ENCODE data around the gene PHEX.

PHEX gene

DNA sequence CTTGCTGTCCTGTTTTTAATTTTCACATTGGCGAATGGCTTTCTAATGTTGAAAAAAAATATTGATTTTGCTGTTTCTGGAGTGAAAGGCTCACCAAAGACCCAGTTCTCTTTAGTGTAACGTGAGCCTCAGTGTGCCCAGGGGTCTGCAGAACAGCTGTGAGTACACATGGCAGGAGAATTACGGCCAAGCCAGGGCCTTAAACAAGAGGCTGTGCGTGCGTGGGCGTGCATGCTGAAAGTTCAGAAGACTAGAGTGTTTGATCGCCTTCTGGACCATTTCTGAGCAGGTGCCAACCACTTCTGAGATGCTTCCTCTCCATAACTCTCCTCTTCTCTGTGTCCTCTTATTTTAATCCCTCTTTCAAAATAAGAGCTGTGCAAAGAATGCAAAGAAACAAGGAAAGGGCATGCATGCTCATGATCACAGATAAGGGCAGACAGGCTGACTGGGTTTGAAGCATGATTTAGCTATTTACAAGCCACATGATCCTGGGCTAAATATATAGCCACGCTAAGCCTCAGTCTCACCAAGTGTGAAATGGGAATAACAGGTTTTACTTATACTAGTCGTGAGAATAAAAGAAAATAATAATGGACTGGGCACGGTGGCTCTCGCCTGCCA lies 9.9 kb downstream of the PHEX start:
- no peak for DNase-seq (ENCODE audit: low spot score)

DNA sequence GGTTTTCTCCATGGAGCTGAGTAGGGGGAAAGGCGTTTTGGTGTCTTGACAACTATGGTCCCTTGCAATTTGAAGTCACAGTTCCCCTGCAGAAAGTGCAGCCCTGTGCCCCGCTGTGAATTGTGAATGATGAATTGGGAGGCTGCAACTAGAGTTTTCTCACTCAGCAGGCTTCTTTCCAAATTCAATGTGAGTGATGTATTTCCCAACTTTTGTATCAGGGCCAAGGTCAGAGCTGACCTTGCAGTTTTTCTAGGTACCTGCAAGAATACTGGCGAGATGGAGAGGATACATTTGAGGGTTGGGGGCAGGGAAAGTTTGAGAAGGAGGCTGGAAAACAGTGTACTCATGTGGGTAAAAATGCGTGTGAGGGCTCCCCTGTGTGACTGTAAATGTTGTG lies 11.7 kb downstream of the PHEX start:
- DNase-seq (ENCODE audit: low spot score): no peak

DNA sequence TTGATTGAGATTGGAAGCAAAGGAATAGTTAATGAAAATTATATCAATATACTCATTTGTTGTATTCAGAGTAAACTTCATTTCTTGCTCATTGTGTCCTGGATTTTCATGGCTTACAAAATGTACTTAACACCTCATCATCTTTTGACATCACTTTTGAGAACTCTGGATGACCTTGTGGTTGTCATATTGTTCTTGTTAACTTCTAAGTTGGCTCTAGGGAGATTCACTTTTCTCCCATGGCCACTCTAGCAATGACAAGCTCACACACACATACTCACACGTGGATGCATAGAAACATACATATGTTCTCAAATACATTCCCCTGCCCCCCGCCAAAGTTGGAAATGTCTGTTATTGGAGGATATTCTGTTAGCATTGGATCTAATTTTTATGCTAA lies 15.3 kb downstream of the PHEX start:
- no peak for DNase-seq (ENCODE audit: low spot score)

DNA sequence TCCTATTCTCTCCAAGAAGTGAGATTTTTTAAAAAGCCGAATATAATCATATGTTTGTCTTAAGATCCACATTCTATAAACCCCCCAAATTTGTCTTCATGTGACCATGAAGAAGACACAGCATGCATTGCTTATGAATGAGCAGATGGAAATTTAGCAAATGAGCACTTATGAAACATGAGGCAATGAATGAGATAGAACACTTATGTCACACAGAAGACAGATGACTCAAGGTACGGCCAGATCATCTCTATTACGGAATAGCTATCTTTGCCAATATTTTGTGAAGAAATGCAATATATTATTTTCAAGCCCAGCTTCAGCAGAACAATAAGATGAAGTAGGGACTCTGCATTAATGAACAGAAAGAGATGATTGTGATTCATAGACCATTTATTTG lies 21.4 kb downstream of the PHEX start:
- no peak for DNase-seq (ENCODE audit: low spot score)

DNA sequence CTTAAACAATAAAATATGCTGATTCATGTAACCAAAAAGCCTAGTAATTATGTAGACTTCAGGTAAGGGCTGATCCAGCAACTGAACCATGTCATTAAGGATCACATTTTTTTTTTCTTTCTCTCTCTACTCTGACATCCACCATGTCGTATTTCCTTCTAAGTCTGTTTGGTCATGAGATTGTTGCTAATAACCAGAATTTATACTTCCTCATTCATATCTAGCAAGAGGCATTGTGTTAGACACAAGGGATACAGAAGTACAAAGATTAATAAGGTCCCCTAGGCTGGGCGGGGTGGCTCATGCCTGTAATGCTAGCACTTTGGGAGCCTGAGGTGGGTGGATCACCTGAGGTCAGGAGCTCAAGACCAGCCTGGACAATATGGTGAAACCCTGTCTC lies 24.1 kb downstream of the PHEX start:
- no peak for DNase-seq (ENCODE audit: low spot score)

DNA sequence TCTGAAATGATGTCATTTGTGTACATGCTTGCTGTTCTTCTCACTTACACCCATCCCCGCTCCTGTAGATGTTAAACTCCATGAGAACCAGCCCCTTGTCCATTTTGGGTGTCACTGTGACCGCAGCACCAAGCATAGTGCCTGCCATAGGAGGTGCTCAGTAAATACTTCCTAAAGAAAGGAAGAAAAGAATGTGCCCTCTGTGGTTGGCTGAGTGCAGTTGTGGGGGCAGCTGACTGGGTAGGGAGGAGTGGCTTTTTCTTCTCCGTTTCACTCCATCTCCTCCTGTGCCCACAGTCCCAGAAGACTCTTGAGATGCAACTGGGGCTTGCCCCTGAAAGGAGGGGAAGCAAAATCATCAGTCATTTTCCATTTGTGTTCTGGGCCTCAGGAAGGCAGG lies 25.5 kb downstream of the PHEX start:
- no peak for DNase-seq (ENCODE audit: low spot score)

DNA sequence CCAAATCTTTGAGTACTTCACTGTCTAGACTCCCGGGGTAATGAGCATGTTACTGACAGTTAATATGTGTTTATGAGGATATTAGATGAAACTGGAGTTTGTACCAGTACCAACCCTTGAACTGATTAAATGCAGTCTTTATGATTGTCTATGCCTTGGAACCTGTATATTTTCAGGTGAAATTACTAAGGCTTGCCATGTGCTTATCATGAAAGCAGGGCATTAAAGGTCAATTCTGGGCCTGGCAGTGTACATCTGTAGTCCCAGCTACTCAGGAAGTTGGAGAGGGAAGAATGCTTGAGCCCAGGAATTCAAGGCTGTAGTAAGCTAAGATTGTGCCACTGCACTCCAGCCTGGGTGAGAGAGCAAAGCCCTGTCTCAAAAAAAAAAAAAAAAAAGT lies 27.6 kb downstream of the PHEX start:
- no peak for DNase-seq (ENCODE audit: low spot score)

DNA sequence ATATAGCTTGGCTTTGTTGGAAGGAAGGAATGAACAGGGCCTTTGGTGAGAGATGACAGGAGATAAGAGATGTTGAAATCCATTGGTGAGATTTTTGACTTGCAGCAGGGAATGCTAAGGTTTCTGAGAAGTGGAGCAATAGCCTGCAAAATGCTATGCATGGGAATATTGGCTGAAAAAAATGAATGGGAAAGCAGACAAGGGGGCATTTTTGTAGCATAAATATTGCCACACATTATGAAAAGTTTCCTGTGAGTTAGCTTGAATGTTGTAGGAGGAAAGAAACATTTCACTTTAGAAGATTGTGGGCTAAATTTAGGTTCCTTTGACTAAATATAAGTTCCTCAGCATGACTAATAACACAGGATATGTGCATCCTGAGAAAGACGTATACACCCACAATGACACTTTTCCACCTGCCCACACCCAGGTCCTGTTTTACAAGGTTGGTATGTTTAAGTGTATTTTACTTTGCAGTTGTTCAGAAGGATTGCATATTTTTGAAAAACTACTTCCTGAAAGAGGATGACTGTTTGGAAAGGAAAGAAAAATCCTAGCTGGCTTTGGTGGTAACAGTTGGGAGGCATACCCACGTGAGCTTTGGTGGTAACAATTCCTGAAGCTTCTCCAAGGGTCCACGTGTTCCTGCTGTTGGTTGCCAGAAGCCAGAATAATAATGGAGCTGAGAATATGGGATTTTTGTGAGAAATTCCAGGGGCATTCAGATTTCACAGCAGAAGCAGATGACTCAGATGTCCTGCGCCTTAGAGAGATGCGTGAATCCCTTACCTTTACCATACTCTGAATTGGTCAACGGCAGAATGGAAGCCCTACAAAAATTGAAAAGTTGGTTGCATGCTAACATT lies 28.5 kb downstream of the PHEX start:
- peak; percentile 47 for DNase-seq (ENCODE audit: low spot score)

DNA sequence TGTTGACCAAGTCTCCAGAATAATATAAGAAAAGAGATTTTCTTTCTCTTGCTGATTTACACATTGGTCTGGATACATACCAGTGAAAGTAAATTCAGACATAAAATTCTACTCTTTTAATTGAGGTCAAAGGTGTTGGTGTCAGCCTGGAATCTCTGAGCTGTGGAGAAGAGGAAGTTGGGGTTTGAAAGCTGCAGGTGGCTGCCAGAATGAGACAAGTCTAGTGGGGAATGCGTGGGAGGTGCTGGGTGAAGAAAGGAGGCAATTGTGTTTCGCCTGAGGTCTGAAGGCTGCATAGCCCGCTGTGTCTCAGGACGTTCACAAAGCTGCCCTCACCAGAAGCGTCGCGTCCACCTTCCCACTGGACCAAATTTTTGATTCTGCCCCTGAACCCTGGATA lies 31.2 kb downstream of the PHEX start:
- DNase-seq (ENCODE audit: low spot score): peak; percentile 33

DNA sequence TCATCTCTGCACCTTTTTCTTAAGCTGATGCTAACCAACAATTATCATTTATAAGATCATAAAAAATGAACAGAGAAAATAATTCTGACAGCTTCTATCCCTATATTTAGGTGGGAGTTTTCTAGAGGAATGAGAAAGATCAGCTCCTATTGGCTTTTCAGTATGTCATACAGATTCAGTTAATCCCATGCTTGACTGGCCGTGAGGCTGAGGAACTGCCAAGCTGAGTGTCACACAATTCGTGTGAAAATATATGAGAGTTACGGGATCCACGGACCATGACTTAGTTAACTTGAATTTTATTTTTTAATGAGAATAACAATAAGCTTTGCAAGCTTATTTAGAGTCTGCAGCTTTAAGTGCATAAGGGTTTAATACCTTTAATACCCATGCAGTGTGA lies 37.5 kb downstream of the PHEX start:
- DNase-seq (ENCODE audit: low spot score): no peak

DNA sequence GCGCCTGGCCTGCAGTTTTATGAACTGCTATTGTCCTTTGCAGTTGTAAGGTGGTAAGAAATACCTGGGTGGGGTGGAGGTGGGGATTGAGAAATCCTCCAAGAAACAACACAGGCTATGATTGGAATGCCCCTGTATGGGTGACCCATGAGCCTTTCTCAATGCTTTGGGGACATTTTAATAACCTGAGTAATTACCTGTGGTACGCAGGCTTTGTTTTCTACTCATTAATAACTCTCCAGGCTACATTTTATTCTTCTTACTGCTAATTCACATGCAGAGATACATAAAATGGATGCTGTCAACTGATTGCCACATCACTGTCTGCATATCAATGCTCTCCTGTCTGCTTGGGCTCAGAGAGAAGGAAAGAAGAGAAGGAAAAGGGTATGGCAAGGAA lies 41.8 kb downstream of the PHEX start:
- no peak for DNase-seq (ENCODE audit: low spot score)

DNA sequence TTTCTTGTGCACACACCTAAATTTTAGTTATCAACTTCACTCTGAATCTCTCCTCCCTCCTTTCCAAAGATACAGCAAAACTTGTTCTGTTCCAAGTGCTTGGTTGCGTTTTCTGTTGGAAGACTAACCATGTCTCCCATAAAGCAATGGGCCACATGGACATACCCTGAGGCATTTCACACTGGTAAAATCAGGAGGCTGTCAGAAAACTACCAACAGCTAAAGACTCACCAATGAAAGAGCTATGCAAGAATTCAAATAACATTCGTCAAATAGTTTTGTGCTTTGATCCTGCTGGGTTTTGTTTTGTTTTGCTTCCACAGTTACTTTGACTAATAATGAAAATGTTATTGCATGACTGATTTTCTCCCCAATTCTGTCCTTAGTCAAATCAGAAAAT lies 46.0 kb downstream of the PHEX start:
- no peak for DNase-seq (ENCODE audit: low spot score)

DNA sequence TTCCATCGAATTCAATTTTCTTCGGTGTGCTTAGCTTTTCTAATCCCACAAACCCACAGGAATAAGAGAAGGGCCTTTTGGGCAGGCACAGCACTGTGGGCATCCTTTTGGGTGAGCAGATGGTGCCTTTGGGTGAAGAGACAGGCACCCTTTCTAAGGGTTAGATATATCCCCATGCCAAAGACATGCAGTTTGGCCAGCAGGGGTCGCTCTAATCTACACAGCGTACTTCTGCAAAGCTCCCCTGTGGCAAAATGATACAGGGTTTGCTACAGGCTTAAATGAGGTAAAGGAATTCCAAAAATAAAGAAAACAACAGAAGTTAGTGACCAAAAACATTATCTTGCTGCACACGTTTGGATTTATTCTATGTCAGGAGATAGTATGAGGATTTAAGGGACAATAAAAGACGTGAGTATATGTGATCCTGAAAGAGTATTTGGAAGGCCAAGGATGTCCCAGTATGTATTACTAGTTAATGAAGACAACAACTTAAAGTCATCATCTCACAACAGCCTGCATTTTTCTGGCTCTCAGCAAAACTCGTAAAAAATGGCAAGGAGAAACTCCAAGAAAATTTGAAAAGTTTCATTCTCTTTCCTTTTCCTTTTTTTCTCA lies 49.5 kb downstream of the PHEX start:
- DNase-seq (ENCODE audit: low spot score): peak; percentile 54

DNA sequence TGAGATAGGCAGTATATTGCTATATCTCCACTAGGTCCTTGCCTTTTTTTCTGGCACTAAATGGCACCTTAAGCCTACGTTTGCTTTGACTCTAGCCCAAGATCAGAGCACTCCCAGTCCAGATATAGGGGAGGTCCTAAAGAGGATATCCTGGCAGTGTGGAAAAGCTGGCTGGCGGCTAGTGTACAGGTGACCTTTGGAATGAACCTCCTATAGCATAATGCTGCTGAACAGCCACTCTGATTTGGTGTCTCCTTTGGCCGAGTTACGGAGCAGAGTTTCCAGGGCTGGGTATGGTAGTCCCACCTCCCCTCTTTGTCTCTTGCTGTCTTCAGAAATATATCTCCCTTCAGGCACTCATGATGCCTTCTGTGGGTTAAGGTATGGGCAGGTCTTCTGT lies 53.9 kb downstream of the PHEX start:
- no peak for DNase-seq (ENCODE audit: low spot score)

DNA sequence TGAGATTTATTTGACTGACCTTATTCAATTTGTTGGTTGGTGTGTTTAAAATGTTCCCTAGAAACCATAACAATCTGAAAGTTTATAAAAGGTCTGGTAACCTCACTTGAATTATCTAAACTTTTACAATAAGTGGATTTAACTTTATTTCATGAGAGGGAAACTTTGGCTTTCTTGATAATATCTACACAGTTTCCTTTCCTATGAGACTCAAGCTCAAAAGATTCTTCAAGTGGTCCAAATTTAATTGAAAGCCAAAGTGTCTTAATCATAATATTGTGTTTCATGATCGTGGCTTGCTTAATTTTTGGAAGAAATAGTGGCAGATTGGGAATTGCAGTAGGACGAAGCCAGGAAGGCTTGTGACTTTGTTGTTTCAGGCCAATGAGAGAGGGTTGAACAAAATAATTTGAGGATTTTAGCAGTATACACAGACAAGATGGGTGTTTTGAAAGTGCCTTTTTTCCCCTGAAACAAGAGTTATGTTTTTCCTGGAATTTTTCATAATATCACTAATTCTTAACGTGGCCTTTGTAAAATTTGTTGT lies 55.0 kb downstream of the PHEX start:
- DNase-seq (ENCODE audit: low spot score): no peak

DNA sequence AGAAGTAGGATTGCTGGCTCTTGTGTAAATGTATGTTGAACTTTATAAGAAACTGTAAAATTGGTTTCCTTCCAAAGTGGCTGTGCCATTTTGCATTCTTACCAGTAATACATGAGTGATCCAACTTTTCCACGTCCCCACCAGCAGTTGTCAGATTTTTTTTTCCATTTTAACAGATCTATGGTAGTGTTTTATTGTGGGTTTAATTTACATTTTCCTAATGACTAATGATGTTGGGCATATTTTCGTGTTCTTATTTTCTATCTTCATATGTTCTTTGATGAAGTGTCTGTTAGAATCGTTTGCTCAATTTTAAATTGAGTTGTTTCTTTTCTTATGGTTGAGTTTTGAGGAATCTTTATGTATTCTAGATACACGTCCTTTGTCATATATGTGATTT lies 56.2 kb downstream of the PHEX start:
- DNase-seq (ENCODE audit: low spot score): no peak

DNA sequence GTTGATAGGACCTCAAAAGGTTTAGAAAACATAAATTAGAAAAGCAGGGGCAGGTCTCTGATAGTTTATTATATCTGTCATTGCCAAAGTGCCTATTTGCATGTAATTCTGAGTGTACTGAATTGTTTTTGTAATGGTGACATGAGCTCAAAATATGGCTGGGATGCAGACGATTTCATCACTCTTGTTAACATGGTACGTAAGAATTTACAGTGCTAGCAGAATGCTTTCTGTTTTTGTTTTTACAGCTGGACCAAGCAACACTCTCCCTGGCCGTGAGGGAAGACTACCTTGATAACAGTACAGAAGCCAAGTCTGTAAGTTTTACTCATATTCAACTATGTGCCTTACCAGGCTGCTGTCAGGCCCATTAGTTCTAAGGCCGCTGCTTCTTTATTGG lies 58.1 kb downstream of the PHEX start:
- DNase-seq (ENCODE audit: low spot score): no peak

DNA sequence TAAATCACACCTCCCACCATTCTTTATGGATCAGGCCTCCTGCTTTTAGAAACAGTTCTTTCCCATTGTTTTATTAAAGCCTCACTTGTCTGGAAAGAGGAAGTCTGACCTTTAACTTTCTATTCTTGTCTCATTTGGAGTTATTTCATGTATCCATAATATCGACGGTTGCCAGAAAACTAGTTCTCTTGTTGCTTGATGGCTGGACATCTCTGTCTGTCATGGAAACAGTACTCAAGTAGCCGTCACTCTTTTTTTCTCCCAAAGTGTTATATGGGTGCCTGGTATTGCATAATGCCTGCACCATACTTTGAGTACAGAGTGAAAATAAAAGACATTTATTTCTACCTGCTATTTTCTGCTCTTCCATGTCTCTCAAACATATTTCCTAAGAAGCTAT lies 61.4 kb downstream of the PHEX start:
- DNase-seq (ENCODE audit: low spot score): no peak

DNA sequence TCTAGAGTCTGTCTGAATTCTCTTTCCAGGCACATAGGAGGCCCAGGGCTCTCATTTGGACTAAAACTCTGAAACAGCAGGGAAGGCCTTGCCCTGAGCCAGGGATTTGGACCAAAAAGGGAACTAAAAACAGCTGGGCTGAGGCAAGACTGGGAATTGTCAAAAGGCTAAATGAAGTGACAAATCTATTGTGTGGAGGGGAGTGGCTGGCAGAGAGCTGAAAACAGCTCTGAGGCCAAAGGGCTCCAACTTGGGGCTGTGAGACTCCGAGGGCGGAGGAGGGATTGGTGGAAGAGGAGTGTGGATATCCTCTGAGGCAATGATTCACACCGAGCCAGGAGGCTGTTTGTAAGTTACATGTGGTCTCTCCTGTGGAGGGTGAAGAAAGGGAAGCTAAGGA lies 63.2 kb downstream of the PHEX start:
- DNase-seq (ENCODE audit: low spot score): no peak

DNA sequence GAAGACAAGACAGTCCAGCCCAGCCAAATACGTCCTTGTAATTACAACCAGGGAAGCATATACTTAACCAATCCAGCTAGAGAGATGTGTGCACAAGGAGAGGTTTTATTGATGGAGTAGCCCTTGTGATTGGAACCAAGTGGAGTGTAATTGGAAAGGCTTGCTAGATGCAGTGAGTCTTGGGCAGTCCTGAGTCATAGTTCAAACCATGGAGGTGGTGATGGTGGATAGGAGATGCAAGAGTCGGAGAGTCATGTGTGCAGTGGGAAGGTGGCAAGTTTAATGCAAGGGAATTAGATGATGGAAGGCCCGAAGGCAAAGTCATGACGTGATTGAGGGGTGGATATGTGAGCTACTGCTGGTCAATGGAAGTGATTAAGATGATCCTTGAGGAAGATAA lies 63.7 kb downstream of the PHEX start:
- no peak for DNase-seq (ENCODE audit: low spot score)

DNA sequence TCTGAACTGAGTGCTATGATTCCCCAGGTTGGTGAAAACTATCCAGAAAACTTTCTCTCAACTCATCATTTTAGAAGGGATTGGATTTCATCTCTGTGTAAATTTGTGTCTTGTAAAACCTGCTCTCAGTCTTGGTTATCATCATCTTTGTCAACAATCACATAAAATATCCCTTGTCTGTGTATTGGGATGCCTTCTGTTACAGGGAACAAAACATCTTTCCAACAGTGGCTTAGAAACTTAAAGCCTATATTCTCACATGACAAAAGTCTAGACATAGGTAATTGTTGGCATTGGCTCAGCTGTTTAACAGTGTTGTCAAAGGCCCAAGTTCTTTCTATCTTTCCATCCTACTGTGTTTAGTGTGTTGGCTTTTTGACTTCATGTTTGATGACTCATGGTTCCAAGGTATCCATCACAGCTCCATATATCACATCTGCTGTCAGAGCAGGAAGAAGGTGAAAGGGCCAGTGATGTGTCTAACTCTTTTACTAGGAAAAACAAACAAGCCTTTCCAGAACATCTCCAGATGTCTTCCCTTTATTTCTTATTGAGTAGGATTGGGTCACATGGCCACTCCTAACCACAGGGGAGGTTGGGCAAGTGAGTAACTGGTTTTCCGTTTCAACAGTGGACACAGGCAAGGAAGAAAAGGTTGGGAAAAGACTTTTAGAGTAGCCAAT lies 65.0 kb downstream of the PHEX start:
- no peak for DNase-seq (ENCODE audit: low spot score)

DNA sequence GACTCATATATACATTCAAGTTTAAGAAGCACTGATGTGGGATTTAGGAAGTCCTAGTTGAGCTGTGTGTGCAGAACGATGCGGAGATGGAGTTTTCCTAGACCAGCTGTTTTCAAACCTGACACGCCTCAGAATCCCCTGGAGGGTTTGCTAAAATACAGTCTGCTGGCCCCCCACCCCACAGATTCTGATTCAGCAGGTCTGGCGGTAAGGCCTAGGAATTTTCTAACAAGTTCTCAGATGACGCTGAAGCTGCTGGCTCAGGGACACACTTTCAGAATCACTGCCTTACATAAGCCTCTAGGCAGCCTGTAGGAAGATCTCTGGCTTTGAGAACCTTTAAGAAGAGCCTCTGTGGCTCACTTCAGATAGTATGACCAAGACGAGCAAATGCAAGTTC lies 73.1 kb downstream of the PHEX start:
- DNase-seq (ENCODE audit: low spot score): no peak

DNA sequence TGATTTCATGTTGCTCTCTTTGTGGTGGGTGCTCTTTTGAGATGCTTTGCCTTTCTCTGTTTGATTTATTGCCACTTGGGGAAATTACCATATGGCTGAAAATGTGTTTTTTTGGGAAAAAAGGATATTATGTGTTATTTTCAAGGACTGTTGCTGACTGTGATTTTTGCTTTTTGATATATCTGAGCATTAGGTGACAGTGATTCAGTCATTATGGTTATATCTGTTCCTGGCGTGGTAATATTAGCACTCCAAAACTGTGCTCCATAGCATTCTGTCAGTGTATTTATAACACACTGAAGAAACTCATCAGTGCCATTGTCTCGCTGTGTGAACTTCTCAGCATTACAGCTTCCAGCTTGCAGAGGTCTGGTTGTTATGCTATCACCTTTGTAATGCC lies 73.8 kb downstream of the PHEX start:
- no peak for DNase-seq (ENCODE audit: low spot score)
